Upper lobe of right lung (tissue), 1 donor: ENCODE data around the gene PPFIBP2. TPM values are rescaled to one million over a fixed set of nuclear protein-coding genes. Genes with fewer than 3 reads are reported as not detected.
A peak's percentile ranks its signal among the peaks of the same experiment; 100 is the strongest.

ENCODE experiments used
- ATAC-seq: fragments of 200-7000 bp; cut with Tn5 transposase; one replicate; pipeline ENCODE4 v1.9.1; 2020; ENCODE audit warnings: mild to moderate bottlenecking, moderate library complexity
- DNase-seq: peaks from one replicate; pipeline ENCODE4 v3.0.0-alpha.2; 2020
- H3K27ac ChIP-seq: fragments of 200-600 bp; one replicate; pipeline ENCODE4 v1.8.0; 2022
- H3K27me3 ChIP-seq: fragments of 200-600 bp; one replicate; pipeline ENCODE4 v1.8.0; 2022; ENCODE audit warnings: mild to moderate bottlenecking
- H3K36me3 ChIP-seq: fragments of 200-600 bp; one replicate; pipeline ENCODE4 v1.8.0; 2022
- H3K4me1 ChIP-seq: fragments of 200-600 bp; one replicate; pipeline ENCODE4 v1.8.0; 2022
- H3K4me3 ChIP-seq: fragments of 200-600 bp; one replicate; pipeline ENCODE4 v1.8.0; 2022; ENCODE audit warnings: mild to moderate bottlenecking
- H3K9me3 ChIP-seq: fragments of 200-600 bp; one replicate; pipeline ENCODE4 v1.8.0; 2022
- CTCF ChIP-seq: fragments of 200-600 bp; IDR thresholded peaks from one replicate; pipeline ENCODE4 v1.8.0; 2022; ENCODE audit warnings: antibody characterized with exemption
- intact Hi-C: fragments of 100-400 bp; cut with DNase I; formaldehyde crosslinking; loops from one replicate; pipeline ENCODE4 v1.11.0; 2022
- total RNA-seq: library from RNA; stranded (reverse); fragmentation: NEBNext Ultra II Directional; extraction: Animal tissue kit (Norgen Biotek cat#: 25700); gene quantifications from one replicate; pipeline ENCODE4 v1.2.1, GENCODE V29; 2021
- donor health status: DM: no; HTN: yes; CAD: no; lungs with severe emphysema.

The PPFIBP2 gene
- total RNA-seq, 1 donor from 2014 or later: 26.8 TPM

- Histone ChIP-seq H3K4me3 (no peak overlapping the region), H3K36me3 (no peaks in the 10 kb centered on the region), H3K27ac (no peak overlapping the region), H3K27me3 (no peaks in the 10 kb centered on the region), H3K4me1 (peaks cover 16% of the 10 kb centered on the region), H3K9me3 (no peaks in the 10 kb centered on the region)
- no peak for DNase-seq
- TF ChIP-seq CTCF: no peak
- peak; percentile 19 for ATAC-seq
- intact Hi-C loops: no loop called here
These were observed 8.3 kb downstream of the PPFIBP2 start for GRCh38 chr11:7522121-7522520.

GRCh38 chr11:7522546-7522945 lies 8.7 kb downstream of the PPFIBP2 start:
- Histone ChIP-seq H3K4me3 (no peak overlapping the region), H3K4me1 (peaks cover 16% of the 10 kb centered on the region), H3K27me3 (no peaks in the 10 kb centered on the region), H3K36me3 (no peaks in the 10 kb centered on the region), H3K9me3 (no peaks in the 10 kb centered on the region), H3K27ac (no peak overlapping the region)
- DNase-seq: no peak
- intact Hi-C loops: no loop called here
- no peak for ATAC-seq
- TF ChIP-seq CTCF: no peak

GRCh38 chr11:7523416-7524210 lies 9.8 kb downstream of the PPFIBP2 start:
- DNase-seq: no peak
- TF ChIP-seq CTCF: no peak
- H3K27ac ChIP-seq: no peak overlapping the region
- H3K4me1 ChIP-seq: peaks cover 16% of the 10 kb centered on the region
- intact Hi-C loops: no loop called here
- H3K36me3 ChIP-seq: no peaks in the 10 kb centered on the region
- H3K27me3 ChIP-seq: no peaks in the 10 kb centered on the region
- H3K9me3 ChIP-seq: no peaks in the 10 kb centered on the region
- H3K4me3 ChIP-seq: no peak overlapping the region
- peak; percentile 66 for ATAC-seq

- intact Hi-C loops: no loop called here
- DNase-seq (no peak), ATAC-seq (peak; percentile 57)
- no peaks in the 10 kb centered on the region for H3K36me3 ChIP-seq
- no peak overlapping the region for H3K4me3 ChIP-seq
- TF ChIP-seq CTCF: no peak
- no peak overlapping the region for H3K27ac ChIP-seq
- H3K27me3 ChIP-seq: no peaks in the 10 kb centered on the region
- no peaks in the 10 kb centered on the region for H3K9me3 ChIP-seq
- H3K4me1 ChIP-seq: peaks cover 16% of the 10 kb centered on the region
These were observed 10.8 kb downstream of the PPFIBP2 start for GRCh38 chr11:7524462-7525235.

GRCh38 chr11:7525424-7525823 lies 11.6 kb downstream of the PPFIBP2 start:
- intact Hi-C loops: no loop called here
- Histone ChIP-seq H3K36me3 (no peaks in the 10 kb centered on the region), H3K4me1 (peaks cover 16% of the 10 kb centered on the region), H3K27ac (no peak overlapping the region), H3K27me3 (no peaks in the 10 kb centered on the region), H3K9me3 (no peaks in the 10 kb centered on the region), H3K4me3 (no peak overlapping the region)
- no peak for TF ChIP-seq CTCF
- no peak for DNase-seq
- ATAC-seq: no peak
